GM19328 (cell line): Measurements from ENCODE around the gene DSG2.

Source experiments
- ATAC-seq: cut with Tn5 transposase; IDR thresholded peaks from one replicate; pipeline ENCODE4 v1.9.1; 2021; ENCODE audit warnings: mild to moderate bottlenecking, moderate library complexity; ENCODE audit not compliant: unreplicated experiment

The DSG2 gene

DNA sequence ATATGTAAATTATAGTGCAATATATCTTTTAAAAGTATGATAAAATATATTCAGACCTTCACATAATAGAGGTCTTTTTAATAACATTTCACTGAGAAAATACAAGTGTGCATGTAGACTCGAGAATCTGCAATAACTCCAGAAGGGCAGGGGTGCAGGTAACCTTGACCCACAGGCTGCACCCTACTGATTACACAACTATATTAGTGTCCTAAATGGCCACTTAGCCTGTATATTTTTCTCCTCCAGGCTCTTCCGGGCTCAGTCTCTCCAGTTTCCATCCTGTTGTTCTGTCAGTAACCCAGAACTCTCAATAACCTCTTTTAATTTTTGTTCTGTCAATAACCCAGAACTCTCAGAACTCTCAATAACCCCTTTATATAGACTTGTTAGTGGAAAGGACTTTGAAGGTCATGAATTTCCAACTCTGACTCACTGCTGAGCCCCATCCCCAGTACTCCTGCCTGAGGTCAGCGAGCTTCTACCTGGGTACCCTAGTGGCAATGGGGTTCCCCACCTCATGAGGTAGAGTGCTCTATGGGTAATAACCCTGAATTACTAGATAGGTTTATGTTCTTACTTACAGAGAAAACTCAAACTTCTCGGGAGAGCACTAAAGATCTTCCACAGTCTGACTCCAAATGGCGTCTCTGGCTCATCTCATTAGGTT, 85.3 kb downstream of the DSG2 start:
- no peak for ATAC-seq

DNA sequence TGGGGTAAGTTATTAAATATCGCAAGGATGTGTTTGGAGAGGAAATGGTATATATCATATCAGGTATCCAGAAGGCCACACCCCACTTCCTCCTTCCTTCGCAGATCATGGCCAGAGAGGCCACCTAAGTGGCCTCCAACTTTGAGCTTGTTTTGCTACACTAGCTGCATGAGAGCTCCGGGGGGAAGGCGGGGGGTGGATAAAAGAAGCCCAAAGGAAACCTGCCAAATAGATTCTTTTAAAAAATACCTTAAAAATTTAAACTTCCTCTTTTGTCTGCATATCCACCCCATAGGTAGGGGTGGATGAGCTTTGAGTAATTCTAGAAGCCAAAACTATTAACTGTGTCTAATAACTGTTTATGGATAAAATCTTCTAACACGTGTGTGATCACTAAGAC, 88.0 kb downstream of the DSG2 start:
- no peak for ATAC-seq

DNA sequence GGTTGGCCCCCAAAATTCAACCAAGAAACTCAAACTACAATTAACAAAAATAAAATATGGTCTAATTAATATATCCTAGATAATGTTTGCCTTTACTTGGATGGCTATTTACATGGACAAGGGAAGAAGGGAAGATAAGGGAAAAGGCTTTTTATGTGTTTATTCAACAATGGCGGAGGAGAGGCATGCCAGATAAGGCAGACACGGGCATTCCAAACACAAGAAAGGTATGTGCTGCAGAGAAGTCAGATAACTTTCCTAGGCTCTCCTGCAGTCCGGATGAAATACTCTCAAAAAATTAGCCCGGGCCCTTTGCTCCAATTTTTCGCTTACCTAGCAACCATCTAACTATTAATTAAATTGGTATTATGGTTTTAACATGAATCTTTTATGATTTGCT, 88.6 kb downstream of the DSG2 start:
- ATAC-seq, result no peak

DNA sequence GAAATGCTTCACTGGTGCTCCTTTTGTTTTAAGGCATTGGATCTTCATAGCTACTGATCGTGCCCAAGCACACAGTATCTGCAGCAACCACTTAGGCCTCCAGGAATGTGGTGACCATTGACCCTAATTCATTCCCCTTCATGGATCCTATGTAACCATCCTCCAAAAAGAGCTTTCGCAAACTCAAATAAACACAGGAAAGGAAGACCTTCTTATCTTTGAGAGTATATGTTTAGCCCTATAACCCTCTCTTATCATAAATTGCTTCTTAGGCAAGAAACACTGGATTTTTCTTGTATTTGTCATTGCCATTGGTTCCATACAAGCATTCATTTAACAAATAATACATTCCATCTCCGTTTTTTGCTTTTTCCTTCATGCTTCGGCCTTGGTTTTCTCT, 89.6 kb downstream of the DSG2 start:
- ATAC-seq, result no peak

DNA sequence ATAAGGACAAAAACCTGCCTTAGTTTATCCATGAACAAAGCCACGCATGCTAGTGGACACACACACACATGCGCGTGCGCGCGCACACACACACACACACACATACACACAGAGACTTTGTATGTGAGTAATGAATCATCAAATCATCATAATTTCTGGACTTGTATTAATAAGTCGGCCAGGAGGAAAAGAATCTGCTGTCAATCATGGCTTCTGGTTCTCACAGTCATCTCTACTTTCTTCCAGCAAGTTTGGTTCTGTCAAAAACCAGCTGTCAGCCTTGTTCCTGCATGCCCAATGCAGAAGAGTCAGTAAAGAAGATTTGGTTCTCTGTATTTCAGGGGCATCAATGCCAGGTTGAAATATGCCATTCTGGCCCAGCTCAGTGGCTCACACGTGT, 92.6 kb downstream of the DSG2 start:
- ATAC-seq, result no peak

DNA sequence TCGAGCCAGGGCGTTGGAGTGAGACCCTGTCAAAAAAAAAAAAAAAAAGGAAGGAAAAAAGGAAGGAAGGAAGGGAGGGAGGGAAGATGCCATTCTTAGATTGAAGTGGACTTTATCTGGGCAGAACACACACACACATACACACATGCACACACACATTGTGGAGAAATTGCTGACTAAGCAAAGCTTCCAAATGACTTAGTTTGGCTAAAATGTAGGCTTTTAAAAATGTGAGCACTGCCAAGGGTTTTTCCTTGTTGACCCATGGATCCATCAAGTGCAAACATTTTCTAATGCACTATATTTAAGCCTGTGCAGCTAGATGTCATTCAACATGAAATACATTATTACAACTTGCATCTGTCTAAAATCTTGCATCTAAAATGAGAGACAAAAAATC, 93.1 kb downstream of the DSG2 start:
- ATAC-seq, result no peak

DNA sequence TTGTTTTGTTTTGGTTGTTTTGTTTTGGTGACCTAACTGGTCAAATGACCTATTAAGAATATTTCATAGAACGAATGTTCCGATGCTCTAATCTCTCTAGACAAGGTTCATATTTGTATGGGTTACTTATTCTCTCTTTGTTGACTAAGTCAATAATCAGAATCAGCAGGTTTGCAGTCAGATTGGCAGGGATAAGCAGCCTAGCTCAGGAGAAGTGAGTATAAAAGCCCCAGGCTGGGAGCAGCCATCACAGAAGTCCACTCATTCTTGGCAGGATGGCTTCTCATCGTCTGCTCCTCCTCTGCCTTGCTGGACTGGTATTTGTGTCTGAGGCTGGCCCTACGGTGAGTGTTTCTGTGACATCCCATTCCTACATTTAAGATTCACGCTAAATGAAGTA, 93.7 kb downstream of the DSG2 start, which contains the start of gene TTR:
Gene TTR, plus strand, starts transcription at position 250 of the 400 bp plus-strand sequence. Its CDS starts 26 bp downstream, at position 276.
- no peak for ATAC-seq

DNA sequence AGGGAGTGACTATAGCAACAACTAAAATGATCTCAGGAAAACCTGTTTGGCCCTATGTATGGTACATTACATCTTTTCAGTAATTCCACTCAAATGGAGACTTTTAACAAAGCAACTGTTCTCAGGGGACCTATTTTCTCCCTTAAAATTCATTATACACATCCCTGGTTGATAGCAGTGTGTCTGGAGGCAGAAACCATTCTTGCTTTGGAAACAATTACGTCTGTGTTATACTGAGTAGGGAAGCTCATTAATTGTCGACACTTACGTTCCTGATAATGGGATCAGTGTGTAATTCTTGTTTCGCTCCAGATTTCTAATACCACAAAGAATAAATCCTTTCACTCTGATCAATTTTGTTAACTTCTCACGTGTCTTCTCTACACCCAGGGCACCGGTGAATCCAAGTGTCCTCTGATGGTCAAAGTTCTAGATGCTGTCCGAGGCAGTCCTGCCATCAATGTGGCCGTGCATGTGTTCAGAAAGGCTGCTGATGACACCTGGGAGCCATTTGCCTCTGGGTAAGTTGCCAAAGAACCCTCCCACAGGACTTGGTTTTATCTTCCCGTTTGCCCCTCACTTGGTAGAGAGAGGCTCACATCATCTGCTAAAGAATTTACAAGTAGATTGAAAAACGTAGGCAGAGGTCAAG, 94.7 kb downstream of the DSG2 start:
- ATAC-seq, result no peak

DNA sequence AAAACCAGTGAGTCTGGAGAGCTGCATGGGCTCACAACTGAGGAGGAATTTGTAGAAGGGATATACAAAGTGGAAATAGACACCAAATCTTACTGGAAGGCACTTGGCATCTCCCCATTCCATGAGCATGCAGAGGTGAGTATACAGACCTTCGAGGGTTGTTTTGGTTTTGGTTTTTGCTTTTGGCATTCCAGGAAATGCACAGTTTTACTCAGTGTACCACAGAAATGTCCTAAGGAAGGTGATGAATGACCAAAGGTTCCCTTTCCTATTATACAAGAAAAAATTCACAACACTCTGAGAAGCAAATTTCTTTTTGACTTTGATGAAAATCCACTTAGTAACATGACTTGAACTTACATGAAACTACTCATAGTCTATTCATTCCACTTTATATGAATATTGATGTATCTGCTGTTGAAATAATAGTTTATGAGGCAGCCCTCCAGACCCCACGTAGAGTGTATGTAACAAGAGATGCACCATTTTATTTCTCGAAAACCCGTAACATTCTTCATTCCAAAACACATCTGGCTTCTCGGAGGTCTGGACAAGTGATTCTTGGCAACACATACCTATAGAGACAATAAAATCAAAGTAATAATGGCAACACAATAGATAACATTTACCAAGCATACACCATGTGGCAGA, 97.3 kb downstream of the DSG2 start:
- ATAC-seq, result no peak

DNA sequence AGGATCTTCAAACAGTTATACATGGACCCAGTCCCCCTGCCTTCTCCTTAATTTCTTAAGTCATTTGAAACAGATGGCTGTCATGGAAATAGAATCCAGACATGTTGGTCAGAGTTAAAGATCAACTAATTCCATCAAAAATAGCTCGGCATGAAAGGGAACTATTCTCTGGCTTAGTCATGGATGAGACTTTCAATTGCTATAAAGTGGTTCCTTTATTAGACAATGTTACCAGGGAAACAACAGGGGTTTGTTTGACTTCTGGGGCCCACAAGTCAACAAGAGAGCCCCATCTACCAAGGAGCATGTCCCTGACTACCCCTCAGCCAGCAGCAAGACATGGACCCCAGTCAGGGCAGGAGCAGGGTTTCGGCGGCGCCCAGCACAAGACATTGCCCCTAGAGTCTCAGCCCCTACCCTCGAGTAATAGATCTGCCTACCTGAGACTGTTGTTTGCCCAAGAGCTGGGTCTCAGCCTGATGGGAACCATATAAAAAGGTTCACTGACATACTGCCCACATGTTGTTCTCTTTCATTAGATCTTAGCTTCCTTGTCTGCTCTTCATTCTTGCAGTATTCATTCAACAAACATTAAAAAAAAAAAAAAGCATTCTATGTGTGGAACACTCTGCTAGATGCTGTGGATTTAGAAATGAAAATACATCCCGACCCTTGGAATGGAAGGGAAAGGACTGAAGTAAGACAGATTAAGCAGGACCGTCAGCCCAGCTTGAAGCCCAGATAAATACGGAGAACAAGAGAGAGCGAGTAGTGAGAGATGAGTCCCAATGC, 98.3 kb downstream of the DSG2 start:
- ATAC-seq, result no peak

DNA sequence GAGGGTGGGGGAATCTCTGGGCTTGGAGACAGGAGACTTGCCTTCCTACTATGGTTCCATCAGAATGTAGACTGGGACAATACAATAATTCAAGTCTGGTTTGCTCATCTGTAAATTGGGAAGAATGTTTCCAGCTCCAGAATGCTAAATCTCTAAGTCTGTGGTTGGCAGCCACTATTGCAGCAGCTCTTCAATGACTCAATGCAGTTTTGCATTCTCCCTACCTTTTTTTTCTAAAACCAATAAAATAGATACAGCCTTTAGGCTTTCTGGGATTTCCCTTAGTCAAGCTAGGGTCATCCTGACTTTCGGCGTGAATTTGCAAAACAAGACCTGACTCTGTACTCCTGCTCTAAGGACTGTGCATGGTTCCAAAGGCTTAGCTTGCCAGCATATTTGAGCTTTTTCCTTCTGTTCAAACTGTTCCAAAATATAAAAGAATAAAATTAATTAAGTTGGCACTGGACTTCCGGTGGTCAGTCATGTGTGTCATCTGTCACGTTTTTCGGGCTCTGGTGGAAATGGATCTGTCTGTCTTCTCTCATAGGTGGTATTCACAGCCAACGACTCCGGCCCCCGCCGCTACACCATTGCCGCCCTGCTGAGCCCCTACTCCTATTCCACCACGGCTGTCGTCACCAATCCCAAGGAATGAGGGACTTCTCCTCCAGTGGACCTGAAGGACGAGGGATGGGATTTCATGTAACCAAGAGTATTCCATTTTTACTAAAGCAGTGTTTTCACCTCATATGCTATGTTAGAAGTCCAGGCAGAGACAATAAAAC, 100.2 kb downstream of the DSG2 start:
- no peak for ATAC-seq
